GM23338 (cell line): ENCODE measurements around the gene PRKCH. TPM values are rescaled to one million over a fixed set of nuclear protein-coding genes. Genes with fewer than 3 reads are reported as not detected.

Source experiments
- ATAC-seq: fragments of 200-7000 bp; cut with Tn5 transposase; 3 replicates; pipeline ENCODE4 v1.9.1; 2020
- DNase-seq: peaks from one replicate; pipeline ENCODE4 v3.0.0-alpha.2; 2015; ENCODE audit warnings: low spot score
- H2AFZ ChIP-seq: fragments of 200-600 bp; sonication (generic); 2 replicates; pipeline ENCODE4 v1.8.0; 2016; ENCODE audit warnings: antibody characterized with exemption, mild to moderate bottlenecking, moderate library complexity
- H3F3A ChIP-seq: fragments of 200-600 bp; sonication (generic); replicated peaks from 2 replicates; pipeline ENCODE4 v1.8.0; 2017; ENCODE audit warnings: antibody characterized with exemption, mixed run types, low read depth
- H3K27ac ChIP-seq: fragments of 200-600 bp; sonication (generic); 2 replicates; pipeline ENCODE4 v1.6.1; 2016; ENCODE audit warnings: low read depth
- H3K27me3 ChIP-seq: fragments of 200-600 bp; sonication (generic); 2 replicates; pipeline ENCODE4 v1.8.0; 2016; ENCODE audit warnings: mild to moderate bottlenecking, mixed run types, moderate library complexity; ENCODE audit not compliant: insufficient read depth
- H3K36me3 ChIP-seq: fragments of 200-600 bp; sonication (generic); 2 replicates; pipeline ENCODE4 v1.8.0; 2016; ENCODE audit warnings: mild to moderate bottlenecking; ENCODE audit not compliant: insufficient read depth
- H3K4me1 ChIP-seq: fragments of 200-600 bp; sonication (generic); 2 replicates; pipeline ENCODE4 v1.8.0; 2016; ENCODE audit warnings: mild to moderate bottlenecking, moderate library complexity; ENCODE audit not compliant: insufficient read depth
- H3K4me2 ChIP-seq: fragments of 200-600 bp; sonication (generic); 2 replicates; pipeline ENCODE4 v1.7.1; 2017; ENCODE audit warnings: mixed run types
- H3K4me3 ChIP-seq: fragments of 200-600 bp; sonication (generic); 2 replicates; pipeline ENCODE4 v1.6.1; 2016; ENCODE audit warnings: mixed run types
- H3K79me2 ChIP-seq: fragments of 200-600 bp; sonication (generic); replicated peaks from 2 replicates; pipeline ENCODE4 v1.8.0; 2017; ENCODE audit warnings: mild to moderate bottlenecking; ENCODE audit not compliant: insufficient read depth
- H3K9me2 ChIP-seq: fragments of 200-600 bp; sonication (generic); 2 replicates; pipeline ENCODE4 v1.8.0; 2017; ENCODE audit not compliant: insufficient read depth
- H4K20me1 ChIP-seq: fragments of 200-600 bp; sonication (generic); replicated peaks from 2 replicates; pipeline ENCODE4 v1.8.0; 2017; ENCODE audit warnings: mild to moderate bottlenecking; ENCODE audit not compliant: insufficient read depth
- H3K27ac Mint-ChIP-seq: 2 replicates; pipeline ENCODE4 v1.8.0; 2020; ENCODE audit warnings: inconsistent platforms, mild to moderate bottlenecking, moderate library complexity, mixed read lengths
- H3K27me3 Mint-ChIP-seq: 3 replicates; pipeline ENCODE4 v1.8.0; 2022; ENCODE audit warnings: low read depth, mild to moderate bottlenecking, moderate library complexity, mixed read lengths, inconsistent platforms; ENCODE audit not compliant: insufficient read depth, poor library complexity
- H3K36me3 Mint-ChIP-seq: 3 replicates; pipeline ENCODE4 v1.8.0; 2021; ENCODE audit warnings: low read depth, mild to moderate bottlenecking, inconsistent platforms, moderate library complexity, mixed read lengths
- H3K4me1 Mint-ChIP-seq: 3 replicates; pipeline ENCODE4 v1.8.0; 2020; ENCODE audit warnings: mild to moderate bottlenecking, inconsistent platforms, mixed read lengths
- H3K4me3 Mint-ChIP-seq: 3 replicates; pipeline ENCODE4 v1.8.0; 2021; ENCODE audit warnings: moderate library complexity, mild to moderate bottlenecking, inconsistent platforms, mixed read lengths
- H3K9me3 Mint-ChIP-seq: 3 replicates; pipeline ENCODE4 v1.8.0; 2020; ENCODE audit warnings: moderate library complexity, mild to moderate bottlenecking, inconsistent platforms, mixed read lengths
- CREB1 ChIP-seq: fragments of 250-450 bp; sonication (Bioruptor Pico); IDR thresholded peaks from 2 replicates; pipeline ENCODE4 v1.5.0; 2020; ENCODE audit warnings: low read depth, mild to moderate bottlenecking, moderate library complexity
- CTCF ChIP-seq, 2 experiments: fragments of 200-600 bp in 1 of 2; sonication (generic) in 1 of 2; conservative IDR thresholded peaks; 2 replicates each; pipeline versions ENCODE4 v1.5.1 to v1.6.1; 2016 to 2017; ENCODE audit warnings: antibody characterized with exemption in 2 of 2, low read depth in 2 of 2, mild to moderate bottlenecking in 2 of 2, moderate library complexity in 1 of 2
- ETS1 ChIP-seq: IDR thresholded peaks from 2 replicates; pipeline ENCODE4 v1.6.1; 2016; ENCODE audit warnings: antibody characterized with exemption
- EZH2 ChIP-seq: fragments of 200-600 bp; sonication (generic); IDR thresholded peaks from one replicate; pipeline ENCODE4 v1.8.0; 2017; ENCODE audit warnings: antibody characterized with exemption, mild to moderate bottlenecking, low read depth; ENCODE audit not compliant: unreplicated experiment
- EZH2phosphoT487 ChIP-seq: fragments of 200-600 bp; sonication (generic); IDR thresholded peaks from one replicate; pipeline ENCODE4 v1.8.1; 2018; ENCODE audit warnings: antibody characterized with exemption; ENCODE audit not compliant: unreplicated experiment
- JUNB ChIP-seq: IDR thresholded peaks from one replicate; pipeline ENCODE4 v1.6.1; 2016; ENCODE audit warnings: antibody characterized with exemption; ENCODE audit not compliant: unreplicated experiment
- NANOG ChIP-seq: IDR thresholded peaks from 2 replicates; pipeline ENCODE4 v1.6.1; 2016; ENCODE audit warnings: antibody characterized with exemption, borderline replicate concordance
- POLR2AphosphoS5 ChIP-seq: IDR thresholded peaks from 2 replicates; pipeline ENCODE4 v1.6.1; 2016; ENCODE audit warnings: antibody characterized with exemption, low read depth
- REST ChIP-seq: IDR thresholded peaks from one replicate; pipeline ENCODE4 v1.6.1; 2018; ENCODE audit warnings: antibody characterized with exemption; ENCODE audit not compliant: unreplicated experiment
- STAT1 ChIP-seq: IDR thresholded peaks from one replicate; pipeline ENCODE4 v1.6.1; 2016; ENCODE audit warnings: antibody characterized with exemption; ENCODE audit not compliant: unreplicated experiment
- ZNF114 ChIP-seq: fragments of 250-450 bp; sonication (Bioruptor Pico); IDR thresholded peaks from 2 replicates; pipeline ENCODE4 v1.5.0; 2020; ENCODE audit warnings: mild to moderate bottlenecking, moderate library complexity
- ZNF331 ChIP-seq: fragments of 250-450 bp; sonication (Bioruptor Pico); IDR thresholded peaks from 2 replicates; pipeline ENCODE4 v1.5.0; 2020; ENCODE audit warnings: low read depth, mild to moderate bottlenecking, moderate library complexity
- ZNF462 ChIP-seq: fragments of 250-450 bp; sonication (Bioruptor Pico); IDR thresholded peaks from 2 replicates; pipeline ENCODE4 v1.5.0; 2020; ENCODE audit warnings: mild to moderate bottlenecking, moderate library complexity
- polyA plus RNA-seq: library from polyadenylated mRNA; unstranded; fragments of >200 nt; fragmentation: Nextera tagmentation; extraction: Ambion mirVana; gene quantifications from 2 replicates; pipeline ENCODE4 v1.2.1, GENCODE V29; 2016
- total RNA-seq: library from RNA; depleted of rRNA; stranded (reverse); fragments of >200 nt; shearing (Covaris generic); gene quantifications from 2 replicates; pipeline ENCODE4 v1.2.3, GENCODE V29; 2014

PRKCH gene
- total and polyA plus RNA-seq, 2 experiments from 2014 or later: 5.4 to 10.1 TPM

- H3K9me2 ChIP-seq: no peaks in the 10 kb centered on the region
- H3K79me2 ChIP-seq: no peaks in the 10 kb centered on the region
- no peaks in the 10 kb centered on the region for H4K20me1 ChIP-seq
- no peak overlapping the region for H3K27ac ChIP-seq
- H3K4me3 Mint-ChIP-seq: no peak overlapping the region
- peaks cover 41% of the 10 kb centered on the region for H3K4me1 Mint-ChIP-seq
- no peaks in the 10 kb centered on the region for H3K36me3 ChIP-seq
- TF ChIP-seq NANOG (no peak), ZNF114 (CRISPR knock-in tag) (no peak), ETS1 (no peak), CREB1 (no peak), EZH2 (no peak), POLR2AphosphoS5 (no peak), ZNF331 (CRISPR knock-in tag) (no peak), STAT1 (no peak), EZH2phosphoT487 (no peak), JUNB (no peak), CTCF (conservative IDR thresholded peaks at IDR 0.05; ENCODE audit: low read depth in 2 of 2) (no peak), ZNF462 (CRISPR knock-in tag) (no peak), REST (no peak)
- H2AFZ ChIP-seq: no peak overlapping the region
- H3K36me3 Mint-ChIP-seq: no peaks in the 10 kb centered on the region
- H3K9me3 Mint-ChIP-seq: no peaks in the 10 kb centered on the region
- no peaks in the 10 kb centered on the region for H3K27me3 ChIP-seq
- no peak for ATAC-seq
- no peak overlapping the region for H3K27ac Mint-ChIP-seq
- peaks cover 45% of the 10 kb centered on the region for H3K4me1 ChIP-seq
- no peaks in the 10 kb centered on the region for H3F3A ChIP-seq
- DNase-seq: no peak
- peaks cover 4% of the 10 kb centered on the region for H3K27me3 Mint-ChIP-seq
- no peak overlapping the region for H3K4me2 ChIP-seq
- H3K4me3 ChIP-seq: no peak overlapping the region
Observed at GRCh38 chr14:61498303-61498702, 176.9 kb downstream of the PRKCH start.
